Caco-2 (cell line): ENCODE results near the gene NXNL1. TPM values are rescaled to one million over a fixed set of nuclear protein-coding genes. Genes with fewer than 3 reads are reported as not detected.
"Not testable (repeated sequence)": the region's sequence is repeated elsewhere in the genome, so short reads cannot be mapped to it uniquely, and the experiment has no call there.

Experiments
- Bru-seq: library from RNA; stranded (reverse); fragments of 400-500 nt; gene quantifications from one replicate; lab custom pipeline; 2021; lab: Mats Ljungman, UMichigan
- BruChase-seq, 2 experiments: library from RNA; stranded (reverse); fragments of 400-500 nt; gene quantifications; one replicate each; lab custom pipeline; 2021; lab: Mats Ljungman, UMichigan
- BruUV-seq: library from RNA; stranded (reverse); fragments of 400-500 nt; replicated peaks from 2 replicates; lab custom pipeline; 2021; lab: Mats Ljungman, UMichigan
- CTCF ChIA-PET: fragments of 300-600 bp; sonication (Branson Sonifier 250); formaldehyde crosslinking; loops from one replicate; lab custom pipeline; 2022; ENCODE audit warnings: antibody characterized with exemption; lab: Charles Lee
- POLR2A ChIA-PET: fragments of 300-600 bp; sonication (Branson Sonifier 250); formaldehyde crosslinking; loops from one replicate; lab custom pipeline; 2022; ENCODE audit warnings: antibody characterized with exemption; lab: Charles Lee
- DNase-seq, 2 experiments: peaks; one replicate each; pipeline versions ENCODE4 v3.0.0 to v3.0.0-alpha.2; 2020 to 2022
- H3K27me3 ChIP-seq: replicated peaks from 2 replicates; pipeline ENCODE4 v1.6.0; 2011; ENCODE audit warnings: low read length; ENCODE audit not compliant: control insufficient read depth, insufficient read depth
- H3K36me3 ChIP-seq: 2 replicates; pipeline ENCODE4 v1.5.1; 2011; ENCODE audit warnings: low read length; ENCODE audit not compliant: control insufficient read depth, insufficient read depth
- H3K4me1 ChIP-seq: fragments of 250-450 bp; sonication (Bioruptor Pico); 2 replicates; pipeline ENCODE4 v1.5.1; 2020; ENCODE audit warnings: mild to moderate bottlenecking
- H3K4me3 ChIP-seq: 2 replicates; pipeline ENCODE4 v1.5.1; 2011; ENCODE audit warnings: low read depth, mild to moderate bottlenecking, control low read depth, low read length
- H3K9me3 ChIP-seq: fragments of 250-450 bp; sonication (Bioruptor Pico); 2 replicates; pipeline ENCODE4 v1.5.1; 2020; ENCODE audit warnings: mild to moderate bottlenecking, moderate library complexity
- H3K27ac Mint-ChIP-seq: one replicate; pipeline ENCODE4 v1.8.0; 2022; ENCODE audit warnings: mixed read lengths; ENCODE audit not compliant: unreplicated experiment
- H3K27me3 Mint-ChIP-seq: one replicate; pipeline ENCODE4 v1.8.0; 2022; ENCODE audit warnings: mixed read lengths; ENCODE audit not compliant: insufficient read depth, unreplicated experiment
- H3K36me3 Mint-ChIP-seq: one replicate; pipeline ENCODE4 v1.8.0; 2022; ENCODE audit warnings: mild to moderate bottlenecking, mixed read lengths; ENCODE audit not compliant: insufficient read depth, unreplicated experiment
- H3K4me1 Mint-ChIP-seq: one replicate; pipeline ENCODE4 v1.8.0; 2022; ENCODE audit warnings: low read depth, mixed read lengths; ENCODE audit not compliant: unreplicated experiment
- H3K4me3 Mint-ChIP-seq: one replicate; pipeline ENCODE4 v1.8.0; 2022; ENCODE audit warnings: mild to moderate bottlenecking, moderate library complexity, mixed read lengths; ENCODE audit not compliant: unreplicated experiment
- H3K9me3 Mint-ChIP-seq: one replicate; pipeline ENCODE4 v1.8.0; 2022; ENCODE audit warnings: mixed read lengths; ENCODE audit not compliant: unreplicated experiment
- intact Hi-C: fragments of 100-400 bp; cut with micrococcal nuclease; formaldehyde crosslinking; loops from one replicate; pipeline ENCODE4 v1.10.0; 2022; ENCODE audit not compliant: unreplicated experiment
- long read RNA-seq: library from polyadenylated mRNA; stranded (forward); transcript quantifications from one replicate; pipeline ENCODE4 v2.0.0, GENCODE V29; 2022
- total RNA-seq: library from RNA; stranded (reverse); gene quantifications from 2 replicates; pipeline ENCODE4 v1.2.3, GENCODE V29; 2022
- TF ChIP-seq, protein P1 (sequence below), 2 experiments: fragments of 200-600 bp in 1 of 2; IDR thresholded peaks; 1 replicate in 1 of 2; 2 replicates in 1 of 2; pipeline versions ENCODE4 v1.5.1 to v1.8.0; 2011 to 2022; ENCODE audit warnings: antibody characterized with exemption in 1 of 2, control low read depth in 1 of 2, inconsistent platforms in 1 of 2, low read depth in 1 of 2, low read length in 1 of 2, mild to moderate bottlenecking in 1 of 2, moderate library complexity in 1 of 2; ENCODE audit not compliant: insufficient read depth in 1 of 2, severe bottlenecking in 1 of 2, unreplicated experiment in 1 of 2

The NXNL1 gene, protein sequence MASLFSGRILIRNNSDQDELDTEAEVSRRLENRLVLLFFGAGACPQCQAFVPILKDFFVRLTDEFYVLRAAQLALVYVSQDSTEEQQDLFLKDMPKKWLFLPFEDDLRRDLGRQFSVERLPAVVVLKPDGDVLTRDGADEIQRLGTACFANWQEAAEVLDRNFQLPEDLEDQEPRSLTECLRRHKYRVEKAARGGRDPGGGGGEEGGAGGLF
- total RNA-seq = not detected in 2 replicates
- not detected for Bru-seq, nascent RNA
- not detected for BruChase-seq, experiment 1, labeled RNA remaining after a 2-hour chase
- BruChase-seq, experiment 2, labeled RNA remaining after a 6-hour chase = not detected
- long read RNA-seq = 0 reads

DNA sequence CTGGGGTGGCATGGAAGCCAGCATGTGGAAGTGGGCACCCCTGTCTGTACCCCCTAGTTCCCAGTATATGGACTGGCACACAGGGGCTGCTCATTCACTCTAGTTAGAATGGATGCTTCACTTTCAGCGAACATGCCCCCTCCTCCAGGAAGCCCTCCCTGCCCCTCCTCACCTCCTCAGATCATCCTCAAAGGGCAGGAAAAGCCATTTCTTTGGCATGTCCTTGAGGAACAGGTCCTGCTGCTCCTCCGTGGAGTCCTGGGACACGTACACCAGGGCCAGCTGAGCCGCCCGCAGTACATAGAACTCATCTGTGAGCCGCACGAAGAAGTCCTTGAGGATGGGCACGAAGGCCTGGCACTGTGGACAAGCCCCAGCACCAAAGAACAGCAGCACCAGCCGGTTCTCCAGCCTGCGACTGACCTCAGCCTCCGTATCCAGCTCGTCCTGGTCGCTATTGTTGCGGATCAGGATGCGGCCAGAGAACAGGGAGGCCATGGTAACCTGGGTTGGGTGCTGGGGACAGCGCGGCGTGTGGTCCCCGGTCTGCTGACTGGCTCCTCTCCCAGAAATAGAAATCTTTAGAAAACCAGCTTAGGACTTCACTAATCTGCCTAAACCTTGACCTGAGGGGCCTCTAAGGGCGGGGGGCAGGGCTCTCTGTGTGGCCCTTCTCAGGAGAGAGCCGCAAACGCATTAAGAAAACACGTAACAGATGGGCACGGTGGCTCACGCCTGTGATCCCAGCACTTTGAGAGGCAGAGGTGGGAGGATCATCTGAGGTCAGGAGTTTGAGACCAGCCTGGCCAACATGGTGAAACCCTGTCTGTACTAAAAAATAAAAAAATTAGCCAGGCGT, at the start of gene NXNL1:
Gene NXNL1 (minus strand): TSS at position 555 of the 859 bp plus-strand sequence. CDS start 57 bp downstream, at position 498.
- Histone ChIP-seq H3K4me3 (no peak within 1 kb of the TSS), H3K4me1 (no peaks in the 10 kb centered on the region), H3K27me3 (no peaks in the 10 kb centered on the region), H3K9me3 (no peaks in the 10 kb centered on the region), H3K36me3 (no peaks in the 10 kb centered on the region)
- H3K36me3 Mint-ChIP-seq = no peaks in the 10 kb centered on the region
- no peak for DNase-seq
- intact Hi-C loops = no loop called here
- no peaks in the 10 kb centered on the region for H3K4me1 Mint-ChIP-seq
- no peak within 1 kb of the TSS for H3K27ac Mint-ChIP-seq
- peaks cover 3% of the 10 kb centered on the region for H3K27me3 Mint-ChIP-seq
- no peak within 1 kb of the TSS for H3K4me3 Mint-ChIP-seq
- ChIA-PET CTCF (no interaction called here), POLR2A (no interaction called here)
- no TSS peak for BruUV-seq
- no peaks in the 10 kb centered on the region for H3K9me3 Mint-ChIP-seq
- TF ChIP-seq, protein P1, sequence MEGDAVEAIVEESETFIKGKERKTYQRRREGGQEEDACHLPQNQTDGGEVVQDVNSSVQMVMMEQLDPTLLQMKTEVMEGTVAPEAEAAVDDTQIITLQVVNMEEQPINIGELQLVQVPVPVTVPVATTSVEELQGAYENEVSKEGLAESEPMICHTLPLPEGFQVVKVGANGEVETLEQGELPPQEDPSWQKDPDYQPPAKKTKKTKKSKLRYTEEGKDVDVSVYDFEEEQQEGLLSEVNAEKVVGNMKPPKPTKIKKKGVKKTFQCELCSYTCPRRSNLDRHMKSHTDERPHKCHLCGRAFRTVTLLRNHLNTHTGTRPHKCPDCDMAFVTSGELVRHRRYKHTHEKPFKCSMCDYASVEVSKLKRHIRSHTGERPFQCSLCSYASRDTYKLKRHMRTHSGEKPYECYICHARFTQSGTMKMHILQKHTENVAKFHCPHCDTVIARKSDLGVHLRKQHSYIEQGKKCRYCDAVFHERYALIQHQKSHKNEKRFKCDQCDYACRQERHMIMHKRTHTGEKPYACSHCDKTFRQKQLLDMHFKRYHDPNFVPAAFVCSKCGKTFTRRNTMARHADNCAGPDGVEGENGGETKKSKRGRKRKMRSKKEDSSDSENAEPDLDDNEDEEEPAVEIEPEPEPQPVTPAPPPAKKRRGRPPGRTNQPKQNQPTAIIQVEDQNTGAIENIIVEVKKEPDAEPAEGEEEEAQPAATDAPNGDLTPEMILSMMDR (IDR thresholded peaks at IDR 0.05; ENCODE audit: insufficient read depth in 1 of 2, low read depth in 1 of 2, low read length in 1 of 2, severe bottlenecking in 1 of 2, unreplicated experiment in 1 of 2) = no peak

DNA sequence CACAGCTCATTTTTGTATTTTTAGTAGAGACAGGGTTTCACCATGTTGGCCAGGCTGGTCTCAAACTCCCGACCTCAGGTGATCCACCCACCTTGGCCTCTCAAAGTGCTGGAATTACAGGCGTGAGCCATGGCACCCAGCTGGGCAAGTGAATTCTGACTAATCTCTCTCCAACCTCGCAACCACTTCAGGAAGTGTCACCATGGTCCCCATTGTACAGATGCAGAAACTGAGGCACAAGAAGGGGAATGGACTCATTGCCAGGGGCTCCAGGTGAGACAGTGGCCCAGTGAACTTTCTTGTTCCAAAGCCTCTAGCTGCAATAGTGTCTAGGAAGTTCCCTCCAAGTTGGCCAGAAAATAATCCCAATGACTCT, 47.8 kb upstream of the NXNL1 start:
- CTCF ChIA-PET, H3K4me3 Mint-ChIP-seq, DNase-seq, H3K27me3 ChIP-seq, H3K27me3 Mint-ChIP-seq, BruUV-seq, POLR2A ChIA-PET, H3K4me1 Mint-ChIP-seq, H3K4me1 ChIP-seq, H3K36me3 ChIP-seq, H3K4me3 ChIP-seq, H3K9me3 ChIP-seq, H3K9me3 Mint-ChIP-seq, intact Hi-C loops: not testable (repeated sequence)
- H3K27ac Mint-ChIP-seq = peak overlapping the region; percentile 73
- H3K36me3 Mint-ChIP-seq = peaks cover 19% of the 10 kb centered on the region

DNA sequence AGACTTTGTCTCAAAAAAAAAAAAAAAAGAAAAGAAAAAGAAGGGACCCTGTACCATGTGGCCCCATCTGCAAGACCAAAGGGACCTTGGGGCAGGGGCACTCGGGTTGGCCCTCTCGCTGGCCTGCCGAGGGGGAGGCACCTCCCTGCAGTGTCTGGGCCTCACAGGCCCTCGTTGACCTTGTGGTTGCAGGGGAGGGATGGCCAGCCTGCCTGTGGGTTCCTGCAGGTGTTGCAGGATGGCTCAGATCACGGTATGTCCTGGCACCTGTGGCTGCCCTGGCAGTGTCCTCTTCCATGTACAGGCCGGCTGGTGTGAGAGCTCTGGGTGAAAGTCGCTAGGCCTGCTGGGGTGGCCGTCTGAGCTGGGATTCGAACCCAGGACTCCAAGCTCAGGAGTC, 46.0 kb upstream of the NXNL1 start:
- Mint-ChIP-seq H3K36me3 (peaks cover 19% of the 10 kb centered on the region), H3K27me3 (no peaks in the 10 kb centered on the region), H3K9me3 (no peaks in the 10 kb centered on the region), H3K27ac (no peak overlapping the region), H3K4me3 (no peak overlapping the region), H3K4me1 (peaks cover 5% of the 10 kb centered on the region)
- POLR2A ChIA-PET = no interaction called here
- no peaks in the 10 kb centered on the region for H3K36me3 ChIP-seq
- H3K4me3 ChIP-seq = no peak overlapping the region
- BruUV-seq = no TSS peak
- H3K9me3 ChIP-seq = no peaks in the 10 kb centered on the region; the same call in 1 of the 2 replicates
- CTCF ChIA-PET = no interaction called here
- TF ChIP-seq, protein P1 (IDR thresholded peaks at IDR 0.05; ENCODE audit: insufficient read depth in 1 of 2, low read depth in 1 of 2, low read length in 1 of 2, severe bottlenecking in 1 of 2, unreplicated experiment in 1 of 2) = no peak
- intact Hi-C loops = no loop called here
- H3K27me3 ChIP-seq = no peaks in the 10 kb centered on the region
- peaks cover 5% of the 10 kb centered on the region for H3K4me1 ChIP-seq
- DNase-seq = no peak
